Measurements from ENCODE around the gene PSMB7. TPM values are rescaled to one million over a fixed set of nuclear protein-coding genes. Genes with fewer than 3 reads are reported as not detected.

PSMB7 gene
- total RNA-seq, 1 experiment from 2014 or later: 264 TPM

- Mint-ChIP-seq H3K4me1 (ENCODE audit: insufficient read depth, unreplicated experiment) (peaks cover 47% of the 10 kb centered on the region), H3K27ac (ENCODE audit: low read depth, unreplicated experiment) (no peak overlapping the region), H3K36me3 (ENCODE audit: insufficient read depth, unreplicated experiment) (peaks cover 21% of the 10 kb centered on the region), H3K9me3 (ENCODE audit: unreplicated experiment) (no peaks in the 10 kb centered on the region), H3K4me3 (ENCODE audit: unreplicated experiment) (no peak overlapping the region), H3K27me3 (ENCODE audit: insufficient read depth, unreplicated experiment) (no peaks in the 10 kb centered on the region)
- BruUV-seq (replicated peaks): no TSS peak
- ChIA-PET POLR2A (no interaction called here), CTCF (interaction anchor here (0.7 kb wide), 1 partner anchor 32 kb away, joined by 4 read pairs; no protein-coding TSS in a partner anchor)
- TF ChIP-seq CTCF (IDR thresholded peaks at IDR 0.05; ENCODE audit: unreplicated experiment): no peak
- DNase-seq (ENCODE audit: unreplicated experiment): no peak
- intact Hi-C loops (cut with micrococcal nuclease): no loop called here
Measured at GRCh38 chr9:124369231-124369797, 45.9 kb downstream of the PSMB7 start.

- DNase-seq (ENCODE audit: unreplicated experiment): no peak
- ChIA-PET CTCF (interaction anchor here (0.7 kb wide), 1 partner anchor 32 kb away, joined by 4 read pairs; no protein-coding TSS in a partner anchor), POLR2A (no interaction called here)
- H3K4me3 Mint-ChIP-seq (ENCODE audit: unreplicated experiment): no peak overlapping the region
- no peaks in the 10 kb centered on the region for H3K9me3 Mint-ChIP-seq (ENCODE audit: unreplicated experiment)
- H3K36me3 Mint-ChIP-seq (ENCODE audit: insufficient read depth, unreplicated experiment): peaks cover 26% of the 10 kb centered on the region
- H3K27ac Mint-ChIP-seq (ENCODE audit: low read depth, unreplicated experiment): no peak overlapping the region
- intact Hi-C loops (cut with micrococcal nuclease): no loop called here
- no TSS peak for BruUV-seq (replicated peaks)
- TF ChIP-seq CTCF (IDR thresholded peaks at IDR 0.05; ENCODE audit: unreplicated experiment): no peak
- H3K4me1 Mint-ChIP-seq (ENCODE audit: insufficient read depth, unreplicated experiment): peaks cover 47% of the 10 kb centered on the region
- H3K27me3 Mint-ChIP-seq (ENCODE audit: insufficient read depth, unreplicated experiment): no peaks in the 10 kb centered on the region
Measured at GRCh38 chr9:124368692-124369091, 46.5 kb downstream of the PSMB7 start.

GRCh38 chr9:124366476-124367220 is 48.6 kb downstream of the PSMB7 start:
- H3K27me3 Mint-ChIP-seq (ENCODE audit: insufficient read depth, unreplicated experiment): no peaks in the 10 kb centered on the region
- DNase-seq (ENCODE audit: unreplicated experiment): peak; percentile 75
- H3K9me3 Mint-ChIP-seq (ENCODE audit: unreplicated experiment): no peaks in the 10 kb centered on the region
- BruUV-seq (replicated peaks): no TSS peak
- H3K27ac Mint-ChIP-seq (ENCODE audit: low read depth, unreplicated experiment): peak overlapping the region; percentile 32
- H3K36me3 Mint-ChIP-seq (ENCODE audit: insufficient read depth, unreplicated experiment): peaks cover 37% of the 10 kb centered on the region
- peaks cover 35% of the 10 kb centered on the region for H3K4me1 Mint-ChIP-seq (ENCODE audit: insufficient read depth, unreplicated experiment)
- no peak for TF ChIP-seq CTCF (IDR thresholded peaks at IDR 0.05; ENCODE audit: unreplicated experiment)
- ChIA-PET POLR2A (interaction anchor here (0.6 to 0.9 kb wide), 3 partner anchors 19 to 495 kb away, joined by 3 read pairs; partner anchors contain the start of gene RPL35), CTCF (interaction anchor here (0.6 kb wide), 1 partner anchor 26 kb away, joined by 4 read pairs; no protein-coding TSS in a partner anchor)
- intact Hi-C loops (cut with micrococcal nuclease): no loop called here
- no peak overlapping the region for H3K4me3 Mint-ChIP-seq (ENCODE audit: unreplicated experiment)

- H3K27ac Mint-ChIP-seq (ENCODE audit: low read depth, unreplicated experiment): no peak overlapping the region
- ChIA-PET CTCF (no interaction called here), POLR2A (no interaction called here)
- intact Hi-C loops (cut with micrococcal nuclease): no loop called here
- no peak for TF ChIP-seq CTCF (IDR thresholded peaks at IDR 0.05; ENCODE audit: unreplicated experiment)
- H3K4me3 Mint-ChIP-seq (ENCODE audit: unreplicated experiment): no peak overlapping the region
- DNase-seq (ENCODE audit: unreplicated experiment): no peak
- H3K4me1 Mint-ChIP-seq (ENCODE audit: insufficient read depth, unreplicated experiment): peaks cover 27% of the 10 kb centered on the region
- no peaks in the 10 kb centered on the region for H3K27me3 Mint-ChIP-seq (ENCODE audit: insufficient read depth, unreplicated experiment)
- H3K36me3 Mint-ChIP-seq (ENCODE audit: insufficient read depth, unreplicated experiment): peaks cover 37% of the 10 kb centered on the region
- no peaks in the 10 kb centered on the region for H3K9me3 Mint-ChIP-seq (ENCODE audit: unreplicated experiment)
- no TSS peak for BruUV-seq (replicated peaks)
Measured at GRCh38 chr9:124365036-124365435, 50.2 kb downstream of the PSMB7 start.

All from MCF 10A (cell line).